ENCODE measurements around the gene CD8B. TPM values are rescaled to one million over a fixed set of nuclear protein-coding genes. Genes with fewer than 3 reads are reported as not detected.
"Not testable (repeated sequence)": the region's sequence is repeated elsewhere in the genome, so short reads cannot be mapped to it uniquely, and the experiment has no call there.

Gene CD8B
- polyA plus RNA-seq, 3 donors from 2014 or later, result 1.7 to 21.0 (median 5.5) TPM

- H3K9me3 Mint-ChIP-seq; H3K27me3 Mint-ChIP-seq (ENCODE audit: low read depth in 3 of 3); H3K4me1 Mint-ChIP-seq; H3K4me3 Mint-ChIP-seq; H3K36me3 Mint-ChIP-seq; DNase-seq: not testable (repeated sequence)
- H3K27ac Mint-ChIP-seq, result peak overlapping the region in 1 of 6 donors; percentile 17
These were observed 10.1 kb downstream of the CD8B start for GRCh38 chr2:86851581-86851980.

GRCh38 chr2:86842607-86843234 lies 19.0 kb downstream of the CD8B start:
- not testable (repeated sequence) for H3K27me3 Mint-ChIP-seq (ENCODE audit: low read depth in 3 of 3); H3K4me1 Mint-ChIP-seq; DNase-seq; H3K4me3 Mint-ChIP-seq; H3K36me3 Mint-ChIP-seq; H3K9me3 Mint-ChIP-seq
- peak overlapping the region in 2 of 6 donors; percentile 48 to 49 for H3K27ac Mint-ChIP-seq

- H3K27ac Mint-ChIP-seq; DNase-seq; H3K36me3 Mint-ChIP-seq; H3K4me1 Mint-ChIP-seq; H3K27me3 Mint-ChIP-seq (ENCODE audit: low read depth in 3 of 3); H3K4me3 Mint-ChIP-seq; H3K9me3 Mint-ChIP-seq: not testable (repeated sequence)
These were observed 20.4 kb downstream of the CD8B start for GRCh38 chr2:86841330-86841729.

GRCh38 chr2:86839871-86840548 lies 21.7 kb downstream of the CD8B start:
- H3K4me1 Mint-ChIP-seq; H3K4me3 Mint-ChIP-seq; H3K27me3 Mint-ChIP-seq (ENCODE audit: low read depth in 3 of 3); DNase-seq; H3K27ac Mint-ChIP-seq; H3K36me3 Mint-ChIP-seq; H3K9me3 Mint-ChIP-seq: not testable (repeated sequence)

- not testable (repeated sequence) for H3K36me3 Mint-ChIP-seq; H3K4me3 Mint-ChIP-seq; DNase-seq; H3K27me3 Mint-ChIP-seq (ENCODE audit: low read depth in 3 of 3); H3K9me3 Mint-ChIP-seq; H3K27ac Mint-ChIP-seq; H3K4me1 Mint-ChIP-seq
These were observed 22.2 kb downstream of the CD8B start for GRCh38 chr2:86839455-86839854.

GRCh38 chr2:86837714-86838113 lies 24.0 kb downstream of the CD8B start:
- not testable (repeated sequence) for H3K27ac Mint-ChIP-seq; H3K4me1 Mint-ChIP-seq; H3K9me3 Mint-ChIP-seq; H3K4me3 Mint-ChIP-seq; H3K36me3 Mint-ChIP-seq; DNase-seq; H3K27me3 Mint-ChIP-seq (ENCODE audit: low read depth in 3 of 3)

GRCh38 chr2:86836915-86837695 lies 24.6 kb downstream of the CD8B start:
- H3K4me3 Mint-ChIP-seq; H3K36me3 Mint-ChIP-seq; H3K27ac Mint-ChIP-seq; H3K4me1 Mint-ChIP-seq; H3K9me3 Mint-ChIP-seq; DNase-seq; H3K27me3 Mint-ChIP-seq (ENCODE audit: low read depth in 3 of 3): not testable (repeated sequence)

- H3K27me3 Mint-ChIP-seq (ENCODE audit: low read depth in 3 of 3), result peaks cover 0 to 10% (median 2%) of the 10 kb centered on the region in 3 donors
- H3K27ac Mint-ChIP-seq, result not testable (repeated sequence)
These were observed 26.2 kb downstream of the CD8B start for GRCh38 chr2:86835548-86835889.

GRCh38 chr2:86833315-86833714 lies 28.4 kb downstream of the CD8B start:
- Mint-ChIP-seq H3K36me3 (no peaks in the 10 kb centered on the region), H3K4me3 (no peak overlapping the region), H3K27ac (no peak overlapping the region), H3K9me3 (no peaks in the 10 kb centered on the region), H3K4me1 (peaks cover 0 to 2% of the 10 kb centered on the region in 2 donors), H3K27me3 (ENCODE audit: low read depth in 3 of 3) (peaks cover 0 to 10% (median 2%) of the 10 kb centered on the region in 3 donors)
- no peak for DNase-seq

More at GRCh38 chr2:86835548-86835889, 26.2 kb downstream of the CD8B start:
- not testable (repeated sequence) for H3K36me3 Mint-ChIP-seq, H3K9me3 Mint-ChIP-seq, H3K4me1 Mint-ChIP-seq, DNase-seq, H3K4me3 Mint-ChIP-seq

- Mint-ChIP-seq H3K27me3 (ENCODE audit: low read depth in 3 of 3) (peaks cover 0 to 10% (median 2%) of the 10 kb centered on the region in 3 donors), H3K36me3 (no peaks in the 10 kb centered on the region), H3K4me1 (peaks cover 0 to 2% of the 10 kb centered on the region in 2 donors), H3K4me3 (no peak overlapping the region), H3K9me3 (no peaks in the 10 kb centered on the region), H3K27ac (no peak overlapping the region)
- DNase-seq, result no peak
These were observed 29.2 kb downstream of the CD8B start for GRCh38 chr2:86832334-86833096.

GRCh38 chr2:86831537-86831936 lies 30.1 kb downstream of the CD8B start:
- Mint-ChIP-seq H3K4me3 (no peak overlapping the region), H3K36me3 (no peaks in the 10 kb centered on the region), H3K9me3 (no peaks in the 10 kb centered on the region), H3K27ac (no peak overlapping the region), H3K4me1 (peaks cover 0 to under 1% of the 10 kb centered on the region in 2 donors), H3K27me3 (ENCODE audit: low read depth in 3 of 3) (peaks cover 0 to 6% (median 3%) of the 10 kb centered on the region in 3 donors)
- no peak for DNase-seq

GRCh38 chr2:86826951-86827350 lies 34.7 kb downstream of the CD8B start:
- no peak overlapping the region for H3K4me3 Mint-ChIP-seq
- DNase-seq, result no peak
- no peaks in the 10 kb centered on the region for H3K9me3 Mint-ChIP-seq
- H3K27me3 Mint-ChIP-seq (ENCODE audit: low read depth in 3 of 3), result peaks cover 0 to 4% (median 3%) of the 10 kb centered on the region in 3 donors
- no peak overlapping the region for H3K27ac Mint-ChIP-seq
- H3K4me1 Mint-ChIP-seq, result peaks cover 0 to 5% of the 10 kb centered on the region in 2 donors
- peaks cover 0 to 5% (median 0%) of the 10 kb centered on the region in 3 donors for H3K36me3 Mint-ChIP-seq

GRCh38 chr2:86825693-86826381 lies 35.8 kb downstream of the CD8B start:
- Mint-ChIP-seq H3K36me3 (peaks cover 0 to 5% (median 0%) of the 10 kb centered on the region in 3 donors), H3K27ac (peak overlapping the region in 5 of 6 donors; percentile 13 to 50 (median 18)), H3K4me3 (peak overlapping the region in 3 of 5 donors; percentile 3 to 45 (median 32)), H3K27me3 (ENCODE audit: low read depth in 3 of 3) (peaks cover 0 to 2% (median 0%) of the 10 kb centered on the region in 3 donors), H3K4me1 (peaks cover 0 to 5% of the 10 kb centered on the region in 2 donors), H3K9me3 (no peaks in the 10 kb centered on the region)
- DNase-seq, result peak; percentile 30 to 46 (median 41)

All from immature natural killer cell (primary cell).